Right lobe of liver (tissue), 4 donors: ENCODE measurements around the gene RNF225.

Experiments used
- POLR2A ChIP-seq: fragments of 450-650 bp; IDR thresholded peaks from one replicate; pipeline ENCODE4 v1.6.1; 2017; ENCODE audit warnings: antibody characterized with exemption, mild to moderate bottlenecking
- TF ChIP-seq, protein P1 (sequence below), 4 donors: fragments of 200-600 bp in 3 of 4; fragments of 450-650 bp in 1 of 4; IDR thresholded peaks; one replicate each; pipeline versions ENCODE4 v1.5.1 to v1.8.0; 2016 to 2022; ENCODE audit warnings: antibody characterized with exemption in 4 of 4, mild to moderate bottlenecking in 2 of 4
- donor health status: DM: no; HTN: no; CAD: no.
- donor health status: DM: no; HTN: no; CAD: no.
- donor health status: DM: no; HTN: yes; CAD: no.

DNA sequence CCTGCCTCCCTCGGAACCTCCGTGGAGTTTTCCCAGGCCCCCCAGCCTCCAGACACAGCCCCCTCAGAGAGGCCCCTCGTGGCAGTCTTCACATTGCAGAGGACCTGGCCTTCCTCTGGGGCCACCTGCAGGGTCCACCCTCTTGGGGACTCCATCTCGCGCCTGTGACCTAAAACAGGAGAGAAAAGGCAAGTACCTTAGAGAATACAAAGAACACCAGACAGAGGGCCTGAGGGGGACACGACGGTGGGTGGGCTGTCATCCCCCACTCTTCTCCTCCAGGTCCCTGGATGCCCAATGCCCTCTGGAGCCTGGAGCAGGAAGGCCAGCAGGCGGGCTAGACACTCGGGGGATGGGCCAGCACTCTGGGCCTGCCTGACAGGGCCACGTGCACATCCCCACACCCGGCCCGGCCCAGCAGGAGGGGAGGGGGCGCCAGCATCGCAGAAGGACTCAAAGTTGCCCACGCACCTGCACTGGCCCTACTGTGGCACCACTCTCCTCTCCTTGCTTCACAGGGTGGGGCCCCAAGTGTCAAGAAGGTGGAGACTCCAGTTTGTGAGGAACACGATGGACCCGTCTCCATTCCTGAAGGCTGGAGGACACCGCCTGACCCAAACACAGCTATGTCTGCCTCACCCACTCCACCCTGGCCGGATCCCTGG lies 37.8 kb upstream of the RNF225 start:
- TF ChIP-seq, protein P1, sequence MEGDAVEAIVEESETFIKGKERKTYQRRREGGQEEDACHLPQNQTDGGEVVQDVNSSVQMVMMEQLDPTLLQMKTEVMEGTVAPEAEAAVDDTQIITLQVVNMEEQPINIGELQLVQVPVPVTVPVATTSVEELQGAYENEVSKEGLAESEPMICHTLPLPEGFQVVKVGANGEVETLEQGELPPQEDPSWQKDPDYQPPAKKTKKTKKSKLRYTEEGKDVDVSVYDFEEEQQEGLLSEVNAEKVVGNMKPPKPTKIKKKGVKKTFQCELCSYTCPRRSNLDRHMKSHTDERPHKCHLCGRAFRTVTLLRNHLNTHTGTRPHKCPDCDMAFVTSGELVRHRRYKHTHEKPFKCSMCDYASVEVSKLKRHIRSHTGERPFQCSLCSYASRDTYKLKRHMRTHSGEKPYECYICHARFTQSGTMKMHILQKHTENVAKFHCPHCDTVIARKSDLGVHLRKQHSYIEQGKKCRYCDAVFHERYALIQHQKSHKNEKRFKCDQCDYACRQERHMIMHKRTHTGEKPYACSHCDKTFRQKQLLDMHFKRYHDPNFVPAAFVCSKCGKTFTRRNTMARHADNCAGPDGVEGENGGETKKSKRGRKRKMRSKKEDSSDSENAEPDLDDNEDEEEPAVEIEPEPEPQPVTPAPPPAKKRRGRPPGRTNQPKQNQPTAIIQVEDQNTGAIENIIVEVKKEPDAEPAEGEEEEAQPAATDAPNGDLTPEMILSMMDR (IDR thresholded peaks at IDR 0.05) = no peak
- TF ChIP-seq POLR2A = no peak
